Spleen (tissue), 7 donors: ENCODE results near the gene TRIO.

Experiments used
- POLR2A ChIP-seq, 3 donors: fragments of 450-650 bp; IDR thresholded peaks; one replicate each; pipeline ENCODE4 v1.5.1; 2017; ENCODE audit warnings: antibody characterized with exemption in 3 of 3, mild to moderate bottlenecking in 1 of 3
- TF ChIP-seq, protein P1 (sequence below), 11 experiments: fragments of 200-600 bp in 7 of 11; fragments of 450-650 bp in 4 of 11; sonication (generic) in 4 of 11; IDR thresholded peaks in 8 of 11; conservative IDR thresholded peaks in 3 of 11; 1 replicate in 7 of 11; 2 replicates in 4 of 11; pipeline versions ENCODE4 v1.4.0 to v1.8.0; 2016 to 2021; ENCODE audit warnings: antibody characterized with exemption in 11 of 11, inconsistent platforms in 4 of 11, mild to moderate bottlenecking in 1 of 11
- donor health status: DM: no; HTN: no; CAD: no; lungs with moderate emphysema.
- donor health status: DM: no; HTN: no; CAD: no.
- donor health status: DM: no; HTN: no; CAD: no.

DNA sequence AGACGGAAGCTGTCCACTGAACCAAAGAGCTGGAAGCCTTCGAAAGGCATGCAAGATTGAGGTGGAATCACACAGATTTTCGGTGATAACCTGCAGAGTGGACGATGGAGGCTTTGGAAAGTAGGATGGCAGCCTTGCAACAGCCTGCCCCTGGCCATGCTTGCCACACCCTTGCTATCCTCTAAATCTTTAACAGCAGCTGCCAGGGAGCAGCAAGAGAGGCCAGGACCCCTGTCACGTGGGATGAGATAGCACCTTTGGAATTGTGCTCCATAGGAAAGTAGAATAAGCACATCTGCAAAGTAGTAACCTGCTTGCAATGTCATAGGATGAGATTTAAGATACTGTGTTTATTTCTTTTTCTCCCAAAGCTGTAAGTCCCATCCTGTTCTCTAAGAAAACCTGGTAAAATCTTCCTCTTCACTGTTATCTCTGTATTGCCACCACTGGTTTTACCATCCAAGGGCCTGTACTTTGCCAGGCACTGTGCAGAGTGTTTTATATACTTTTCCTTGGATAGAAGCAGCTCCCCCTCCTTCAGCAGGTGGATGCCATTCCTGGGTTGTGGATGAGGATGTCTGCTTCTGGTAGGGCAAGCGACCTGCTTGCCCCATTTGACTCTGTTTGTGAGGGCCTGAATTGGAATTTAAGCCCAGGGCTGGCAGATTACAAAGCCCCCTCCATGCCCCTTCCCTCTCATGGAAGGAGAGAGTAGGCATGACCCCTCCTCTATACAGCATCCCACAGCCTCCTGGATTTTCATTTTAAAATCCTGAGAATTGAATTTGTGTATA lies 10.1 kb downstream of the TRIO start:
- TF ChIP-seq, protein P1, sequence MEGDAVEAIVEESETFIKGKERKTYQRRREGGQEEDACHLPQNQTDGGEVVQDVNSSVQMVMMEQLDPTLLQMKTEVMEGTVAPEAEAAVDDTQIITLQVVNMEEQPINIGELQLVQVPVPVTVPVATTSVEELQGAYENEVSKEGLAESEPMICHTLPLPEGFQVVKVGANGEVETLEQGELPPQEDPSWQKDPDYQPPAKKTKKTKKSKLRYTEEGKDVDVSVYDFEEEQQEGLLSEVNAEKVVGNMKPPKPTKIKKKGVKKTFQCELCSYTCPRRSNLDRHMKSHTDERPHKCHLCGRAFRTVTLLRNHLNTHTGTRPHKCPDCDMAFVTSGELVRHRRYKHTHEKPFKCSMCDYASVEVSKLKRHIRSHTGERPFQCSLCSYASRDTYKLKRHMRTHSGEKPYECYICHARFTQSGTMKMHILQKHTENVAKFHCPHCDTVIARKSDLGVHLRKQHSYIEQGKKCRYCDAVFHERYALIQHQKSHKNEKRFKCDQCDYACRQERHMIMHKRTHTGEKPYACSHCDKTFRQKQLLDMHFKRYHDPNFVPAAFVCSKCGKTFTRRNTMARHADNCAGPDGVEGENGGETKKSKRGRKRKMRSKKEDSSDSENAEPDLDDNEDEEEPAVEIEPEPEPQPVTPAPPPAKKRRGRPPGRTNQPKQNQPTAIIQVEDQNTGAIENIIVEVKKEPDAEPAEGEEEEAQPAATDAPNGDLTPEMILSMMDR (IDR thresholded peaks at IDR 0.05 in 8 of 11, conservative IDR thresholded peaks at IDR 0.05 in 3 of 11): no peak
- TF ChIP-seq POLR2A (IDR thresholded peaks at IDR 0.05): no peak
